Measurements from ENCODE around the gene SPAAR.

SPAAR gene

GRCh38 chr9:35952526-35953191, 43.4 kb downstream of the SPAAR start:
- Histone ChIP-seq H3K36me3 (ENCODE audit: insufficient read depth, low read length) (no peaks in the 10 kb centered on the region), H2AFZ (ENCODE audit: low read depth, low read length) (no peak overlapping the region), H3K9me3 (ENCODE audit: low read length) (no peaks in the 10 kb centered on the region), H3K4me3 (ENCODE audit: low read length) (no peak overlapping the region), H3K4me1 (ENCODE audit: insufficient read depth, low read length) (no peaks in the 10 kb centered on the region), H3K27me3 (ENCODE audit: insufficient read depth, low read length) (peaks cover 20% of the 10 kb centered on the region)

GRCh38 chr9:35954942-35955546, 45.8 kb downstream of the SPAAR start:
- no peak overlapping the region for H3K4me3 ChIP-seq (ENCODE audit: low read length)
- peaks cover 20% of the 10 kb centered on the region for H3K27me3 ChIP-seq (ENCODE audit: insufficient read depth, low read length)
- no peaks in the 10 kb centered on the region for H3K9me3 ChIP-seq (ENCODE audit: low read length)
- H3K36me3 ChIP-seq (ENCODE audit: insufficient read depth, low read length) = no peaks in the 10 kb centered on the region
- H2AFZ ChIP-seq (ENCODE audit: low read depth, low read length) = no peak overlapping the region
- H3K4me1 ChIP-seq (ENCODE audit: insufficient read depth, low read length) = no peaks in the 10 kb centered on the region

DNA sequence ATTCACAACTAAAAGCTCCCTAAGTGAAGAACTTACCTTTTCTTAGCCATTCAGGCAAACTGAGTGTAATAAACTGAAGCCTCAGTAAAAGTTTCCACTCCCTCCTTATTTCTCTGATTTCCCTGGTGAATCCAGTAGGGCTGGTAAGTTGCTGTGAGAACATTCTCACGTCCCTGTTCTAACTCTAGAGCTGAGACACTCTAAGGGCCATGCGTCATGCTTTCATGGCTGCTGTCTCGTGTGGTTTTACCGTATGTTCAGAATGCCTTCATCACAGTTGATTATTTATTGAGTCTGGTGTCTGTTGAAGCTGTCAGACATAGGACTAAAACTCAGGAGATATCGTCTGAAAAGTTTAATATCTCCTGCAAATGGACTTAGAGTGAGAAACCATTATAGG, 47.4 kb downstream of the SPAAR start:
- peaks cover 31% of the 10 kb centered on the region for H3K27me3 ChIP-seq (ENCODE audit: insufficient read depth, low read length)
- H3K4me3 ChIP-seq (ENCODE audit: low read length) = no peak overlapping the region
- H3K4me1 ChIP-seq (ENCODE audit: insufficient read depth, low read length) = no peaks in the 10 kb centered on the region
- no peak overlapping the region for H2AFZ ChIP-seq (ENCODE audit: low read depth, low read length)
- H3K36me3 ChIP-seq (ENCODE audit: insufficient read depth, low read length) = no peaks in the 10 kb centered on the region
- H3K9me3 ChIP-seq (ENCODE audit: low read length) = no peaks in the 10 kb centered on the region

DNA sequence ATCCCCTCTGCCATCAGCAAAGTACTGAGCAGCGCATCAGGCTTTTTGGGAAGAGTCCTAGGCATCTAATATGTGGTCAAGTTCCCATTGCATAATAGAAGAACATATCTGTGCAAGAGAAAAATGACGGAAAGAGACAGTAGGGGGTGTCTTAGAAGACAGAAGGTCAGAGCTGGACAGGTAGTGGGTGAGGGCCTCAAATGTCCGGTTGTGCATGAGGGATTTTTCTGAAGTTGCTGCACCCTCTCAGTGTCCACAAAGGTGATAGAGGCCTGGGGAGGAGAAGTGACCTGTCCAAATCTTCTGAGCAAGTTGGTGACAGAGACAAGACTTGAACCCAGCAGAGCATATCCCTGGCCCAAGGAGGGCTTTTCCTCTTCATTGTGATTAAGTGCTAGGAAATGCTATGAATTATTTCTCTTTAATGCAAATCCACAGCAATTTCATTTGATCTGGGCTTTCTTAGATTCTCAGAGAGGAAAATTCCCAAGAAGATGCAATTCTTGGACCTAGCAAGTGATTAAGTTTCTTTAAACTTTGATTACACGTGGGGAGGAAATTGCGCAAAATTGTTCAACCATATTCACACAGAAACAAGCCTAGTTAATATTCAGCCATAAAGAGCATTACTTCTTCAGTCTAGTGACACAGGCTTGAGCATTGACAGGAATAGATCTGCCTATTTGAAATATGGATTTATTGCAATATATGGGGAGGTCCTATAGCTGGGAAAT, 49.0 kb downstream of the SPAAR start, which contains the start of gene OR2S2:
Gene OR2S2 (minus strand): TSS at position 51 of the 734 bp plus-strand sequence. CDS start 56 bp downstream, outside the sequence.
- no peak within 1 kb of the TSS for H2AFZ ChIP-seq (ENCODE audit: low read depth, low read length)
- no peaks in the 10 kb centered on the region for H3K4me1 ChIP-seq (ENCODE audit: insufficient read depth, low read length)
- H3K36me3 ChIP-seq (ENCODE audit: insufficient read depth, low read length) = no peaks in the 10 kb centered on the region

GRCh38 chr9:35960039-35960655, 50.9 kb downstream of the SPAAR start:
- no peak overlapping the region for H3K4me3 ChIP-seq (ENCODE audit: low read length)
- H3K36me3 ChIP-seq (ENCODE audit: insufficient read depth, low read length) = no peaks in the 10 kb centered on the region
- no peaks in the 10 kb centered on the region for H3K9me3 ChIP-seq (ENCODE audit: low read length)
- H2AFZ ChIP-seq (ENCODE audit: low read depth, low read length) = no peak overlapping the region
- H3K27me3 ChIP-seq (ENCODE audit: insufficient read depth, low read length) = peaks cover 29% of the 10 kb centered on the region
- H3K4me1 ChIP-seq (ENCODE audit: insufficient read depth, low read length) = no peaks in the 10 kb centered on the region

More for the DNA sequence above, 49.0 kb downstream of the SPAAR start, which contains the start of gene OR2S2:
- H3K9me3 ChIP-seq (ENCODE audit: low read length) = no peaks in the 10 kb centered on the region
- peaks cover 29% of the 10 kb centered on the region for H3K27me3 ChIP-seq (ENCODE audit: insufficient read depth, low read length)
- H3K4me3 ChIP-seq (ENCODE audit: low read length) = no peak within 1 kb of the TSS
